SK-N-SH treated with all-trans-retinoic acid at 6 μM for 48 hours (cell line): ENCODE results near the gene SYNJ2.
"Not testable (repeated sequence)": the region's sequence is repeated elsewhere in the genome, so short reads cannot be mapped to it uniquely, and the experiment has no call there.

ENCODE experiments used
- ATAC-seq: fragments of 200-7000 bp; cut with Tn5 transposase; 3 replicates; pipeline ENCODE4 v1.9.1; 2020; ENCODE audit warnings: mild to moderate bottlenecking, moderate library complexity
- ARNTL ChIP-seq: fragments of 450-650 bp; formaldehyde crosslinking; IDR thresholded peaks from 2 replicates; pipeline ENCODE4 v1.5.0; 2020; ENCODE audit warnings: low read depth, mild to moderate bottlenecking, moderate library complexity, borderline replicate concordance
- BACH2 ChIP-seq: fragments of 250-450 bp; sonication (Bioruptor Pico); IDR thresholded peaks from 2 replicates; pipeline ENCODE4 v1.9.0; 2021; ENCODE audit warnings: mild to moderate bottlenecking, borderline replicate concordance
- CSDC2 ChIP-seq: fragments of 250-450 bp; sonication (Bioruptor Pico); IDR thresholded peaks from 2 replicates; pipeline ENCODE4 v1.5.0; 2020; ENCODE audit warnings: mild to moderate bottlenecking, moderate library complexity
- ESRRG ChIP-seq: fragments of 250-450 bp; sonication (Bioruptor Pico); IDR thresholded peaks from 2 replicates; pipeline ENCODE4 v1.6.1; 2021; ENCODE audit warnings: mild to moderate bottlenecking
- GLIS3 ChIP-seq: fragments of 250-450 bp; sonication (Bioruptor Pico); IDR thresholded peaks from 2 replicates; pipeline ENCODE4 v1.5.0; 2020; ENCODE audit warnings: mild to moderate bottlenecking, moderate library complexity
- ISL1 ChIP-seq: fragments of 250-450 bp; sonication (Bioruptor Pico); IDR thresholded peaks from 2 replicates; pipeline ENCODE4 v2.1.2; 2022; ENCODE audit warnings: mild to moderate bottlenecking, moderate library complexity
- OSR1 ChIP-seq: fragments of 250-450 bp; sonication (Bioruptor Pico); IDR thresholded peaks from 2 replicates; pipeline ENCODE4 v1.8.0; 2022; ENCODE audit warnings: moderate library complexity, mild to moderate bottlenecking, inconsistent platforms
- PPARA ChIP-seq: fragments of 250-450 bp; sonication (Bioruptor Pico); IDR thresholded peaks from 2 replicates; pipeline ENCODE4 v1.5.0; 2020; ENCODE audit warnings: mild to moderate bottlenecking, borderline replicate concordance
- RARB ChIP-seq: fragments of 250-450 bp; sonication (Bioruptor Pico); IDR thresholded peaks from 2 replicates; pipeline ENCODE4 v1.8.0; 2021; ENCODE audit warnings: mild to moderate bottlenecking, moderate library complexity
- SNAI2 ChIP-seq: fragments of 250-450 bp; sonication (Bioruptor Pico); IDR thresholded peaks from 2 replicates; pipeline ENCODE4 v1.5.0; 2020; ENCODE audit warnings: mild to moderate bottlenecking, moderate library complexity
- TCF4 ChIP-seq: fragments of 250-450 bp; sonication (Bioruptor Pico); IDR thresholded peaks from 2 replicates; pipeline ENCODE4 v1.8.0; 2021; ENCODE audit warnings: mild to moderate bottlenecking, moderate library complexity, borderline replicate concordance
- TOX ChIP-seq: fragments of 250-450 bp; sonication (Bioruptor Pico); IDR thresholded peaks from 2 replicates; pipeline ENCODE4 v1.8.0; 2021; ENCODE audit warnings: mild to moderate bottlenecking, moderate library complexity, borderline replicate concordance
- TSHZ2 ChIP-seq: fragments of 250-450 bp; sonication (Bioruptor Pico); IDR thresholded peaks from 2 replicates; pipeline ENCODE4 v1.5.0; 2020; ENCODE audit warnings: mild to moderate bottlenecking, moderate library complexity
- ZFP3 ChIP-seq: fragments of 250-450 bp; sonication (Bioruptor Pico); IDR thresholded peaks from 2 replicates; pipeline ENCODE4 v1.5.0; 2020; ENCODE audit warnings: mild to moderate bottlenecking, moderate library complexity
- ZFP30 ChIP-seq: fragments of 450-650 bp; formaldehyde crosslinking; IDR thresholded peaks from 2 replicates; pipeline ENCODE4 v1.5.0; 2022; ENCODE audit warnings: mild to moderate bottlenecking, moderate library complexity
- ZNF565 ChIP-seq: fragments of 450-650 bp; formaldehyde crosslinking; conservative IDR thresholded peaks from 2 replicates; pipeline ENCODE4 v1.5.0; 2020; ENCODE audit warnings: low read depth, mild to moderate bottlenecking, moderate library complexity
- ZNF70 ChIP-seq: fragments of 450-650 bp; formaldehyde crosslinking; IDR thresholded peaks from 2 replicates; pipeline ENCODE4 v1.5.0; 2020; ENCODE audit warnings: mild to moderate bottlenecking, moderate library complexity
- ZNF8 ChIP-seq: fragments of 450-650 bp; formaldehyde crosslinking; IDR thresholded peaks from 2 replicates; pipeline ENCODE4 v1.5.0; 2020; ENCODE audit warnings: mild to moderate bottlenecking, moderate library complexity
- TF ChIP-seq, protein P1 (sequence below): fragments of 250-450 bp; sonication (Bioruptor Pico); IDR thresholded peaks from 2 replicates; pipeline ENCODE4 v1.8.0; 2021; ENCODE audit warnings: low read depth, mild to moderate bottlenecking, moderate library complexity, borderline replicate concordance
- TF ChIP-seq, protein P2 (sequence below): fragments of 250-450 bp; sonication (Bioruptor Pico); IDR thresholded peaks from 2 replicates; pipeline ENCODE4 v1.5.1; 2021; ENCODE audit warnings: mild to moderate bottlenecking, moderate library complexity
- TF ChIP-seq, protein P3 (sequence below): fragments of 250-450 bp; sonication (Bioruptor Pico); IDR thresholded peaks from 2 replicates; pipeline ENCODE4 v1.8.0; 2020; ENCODE audit warnings: mild to moderate bottlenecking, moderate library complexity, borderline replicate concordance

SYNJ2 gene

DNA sequence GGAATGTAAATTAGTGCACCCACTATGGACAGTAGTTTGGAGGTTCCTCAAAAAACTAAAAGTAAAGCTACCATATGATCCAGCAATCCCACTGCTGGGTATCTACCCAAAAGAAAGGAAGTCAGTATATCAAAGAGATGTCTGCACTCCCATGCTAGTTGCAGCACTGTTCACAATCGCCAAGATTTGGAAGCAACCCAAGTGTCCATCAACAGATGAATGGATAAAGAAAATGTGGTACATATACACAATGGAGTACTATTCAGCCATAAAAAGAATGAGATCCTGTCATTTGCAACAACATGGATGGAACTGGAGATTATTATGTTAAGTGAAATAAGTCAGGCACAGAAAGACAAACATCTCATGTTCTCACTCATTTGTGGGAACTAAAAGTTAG is 30.8 kb upstream of the SYNJ2 start:
- ATAC-seq = not testable (repeated sequence)
- TF ChIP-seq ZNF8 = peak; percentile 87

GRCh38 chr6:157951828-157952227 is 29.8 kb upstream of the SYNJ2 start:
- ATAC-seq = no peak
- TF ChIP-seq, protein P1, sequence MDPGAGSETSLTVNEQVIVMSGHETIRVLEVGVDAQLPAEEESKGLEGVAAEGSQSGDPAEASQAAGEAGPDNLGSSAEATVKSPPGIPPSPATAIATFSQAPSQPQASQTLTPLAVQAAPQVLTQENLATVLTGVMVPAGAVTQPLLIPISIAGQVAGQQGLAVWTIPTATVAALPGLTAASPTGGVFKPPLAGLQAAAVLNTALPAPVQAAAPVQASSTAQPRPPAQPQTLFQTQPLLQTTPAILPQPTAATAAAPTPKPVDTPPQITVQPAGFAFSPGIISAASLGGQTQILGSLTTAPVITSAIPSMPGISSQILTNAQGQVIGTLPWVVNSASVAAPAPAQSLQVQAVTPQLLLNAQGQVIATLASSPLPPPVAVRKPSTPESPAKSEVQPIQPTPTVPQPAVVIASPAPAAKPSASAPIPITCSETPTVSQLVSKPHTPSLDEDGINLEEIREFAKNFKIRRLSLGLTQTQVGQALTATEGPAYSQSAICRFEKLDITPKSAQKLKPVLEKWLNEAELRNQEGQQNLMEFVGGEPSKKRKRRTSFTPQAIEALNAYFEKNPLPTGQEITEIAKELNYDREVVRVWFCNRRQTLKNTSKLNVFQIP = no peak
- TF ChIP-seq PPARA (no peak), ZNF565 (no peak), ZFP30 (CRISPR knock-in tag) (no peak), RARB (CRISPR knock-in tag) (no peak), TOX (CRISPR knock-in tag) (no peak)
- TF ChIP-seq, all 23 proteins: peak for 0

GRCh38 chr6:157952861-157953351 is 28.8 kb upstream of the SYNJ2 start:
- peak; percentile 55 for ATAC-seq
- no peak for TF ChIP-seq ZFP30 (CRISPR knock-in tag)
- no peak for TF ChIP-seq PPARA
- TF ChIP-seq CSDC2 = no peak
- TF ChIP-seq BACH2 (CRISPR knock-in tag) = no peak
- TF ChIP-seq ZNF565 = no peak
- no peak for TF ChIP-seq TCF4
- TF ChIP-seq ISL1 (CRISPR knock-in tag) = no peak
- TF ChIP-seq, protein P1 = no peak
- TF ChIP-seq SNAI2 = no peak
- no peak for TF ChIP-seq ZFP3 (CRISPR knock-in tag)
- TF ChIP-seq, protein P2, sequence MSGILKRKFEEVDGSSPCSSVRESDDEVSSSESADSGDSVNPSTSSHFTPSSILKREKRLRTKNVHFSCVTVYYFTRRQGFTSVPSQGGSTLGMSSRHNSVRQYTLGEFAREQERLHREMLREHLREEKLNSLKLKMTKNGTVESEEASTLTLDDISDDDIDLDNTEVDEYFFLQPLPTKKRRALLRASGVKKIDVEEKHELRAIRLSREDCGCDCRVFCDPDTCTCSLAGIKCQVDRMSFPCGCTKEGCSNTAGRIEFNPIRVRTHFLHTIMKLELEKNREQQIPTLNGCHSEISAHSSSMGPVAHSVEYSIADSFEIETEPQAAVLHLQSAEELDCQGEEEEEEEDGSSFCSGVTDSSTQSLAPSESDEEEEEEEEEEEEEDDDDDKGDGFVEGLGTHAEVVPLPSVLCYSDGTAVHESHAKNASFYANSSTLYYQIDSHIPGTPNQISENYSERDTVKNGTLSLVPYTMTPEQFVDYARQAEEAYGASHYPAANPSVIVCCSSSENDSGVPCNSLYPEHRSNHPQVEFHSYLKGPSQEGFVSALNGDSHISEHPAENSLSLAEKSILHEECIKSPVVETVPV (CRISPR knock-in tag) = no peak
- no peak for TF ChIP-seq ESRRG (CRISPR knock-in tag)
- no peak for TF ChIP-seq ZNF8
- no peak for TF ChIP-seq ZNF70
- TF ChIP-seq OSR1 (CRISPR knock-in tag) = no peak
- TF ChIP-seq RARB (CRISPR knock-in tag) = no peak
- TF ChIP-seq TSHZ2 = no peak

- ATAC-seq = no peak
- TF ChIP-seq, protein P3, sequence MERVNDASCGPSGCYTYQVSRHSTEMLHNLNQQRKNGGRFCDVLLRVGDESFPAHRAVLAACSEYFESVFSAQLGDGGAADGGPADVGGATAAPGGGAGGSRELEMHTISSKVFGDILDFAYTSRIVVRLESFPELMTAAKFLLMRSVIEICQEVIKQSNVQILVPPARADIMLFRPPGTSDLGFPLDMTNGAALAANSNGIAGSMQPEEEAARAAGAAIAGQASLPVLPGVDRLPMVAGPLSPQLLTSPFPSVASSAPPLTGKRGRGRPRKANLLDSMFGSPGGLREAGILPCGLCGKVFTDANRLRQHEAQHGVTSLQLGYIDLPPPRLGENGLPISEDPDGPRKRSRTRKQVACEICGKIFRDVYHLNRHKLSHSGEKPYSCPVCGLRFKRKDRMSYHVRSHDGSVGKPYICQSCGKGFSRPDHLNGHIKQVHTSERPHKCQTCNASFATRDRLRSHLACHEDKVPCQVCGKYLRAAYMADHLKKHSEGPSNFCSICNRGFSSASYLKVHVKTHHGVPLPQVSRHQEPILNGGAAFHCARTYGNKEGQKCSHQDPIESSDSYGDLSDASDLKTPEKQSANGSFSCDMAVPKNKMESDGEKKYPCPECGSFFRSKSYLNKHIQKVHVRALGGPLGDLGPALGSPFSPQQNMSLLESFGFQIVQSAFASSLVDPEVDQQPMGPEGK (CRISPR knock-in tag) = no peak
- TF ChIP-seq ZFP30 (CRISPR knock-in tag) (no peak), RARB (CRISPR knock-in tag) (no peak), GLIS3 (CRISPR knock-in tag) (no peak), CSDC2 (no peak), ARNTL (no peak), ISL1 (CRISPR knock-in tag) (no peak), TSHZ2 (no peak), ZNF565 (no peak), BACH2 (CRISPR knock-in tag) (no peak)
- TF ChIP-seq, protein P1 = no peak
These were observed 28.0 kb upstream of the SYNJ2 start for GRCh38 chr6:157953580-157954091.
